Suprapubic skin (tissue), 4 donors: Measurements from ENCODE around the gene TCF12.

Source experiments
- POLR2A ChIP-seq, 2 donors: fragments of 450-650 bp; IDR thresholded peaks; one replicate each; pipeline ENCODE4 v1.6.1; 2017; ENCODE audit warnings: antibody characterized with exemption in 2 of 2, mild to moderate bottlenecking in 2 of 2, moderate library complexity in 2 of 2
- POLR2AphosphoS5 ChIP-seq, 3 donors: sonication (generic); formaldehyde crosslinking; IDR thresholded peaks; one replicate each; pipeline ENCODE4 v1.6.1; 2017; ENCODE audit warnings: antibody characterized with exemption in 3 of 3
- TF ChIP-seq, protein P1 (sequence below), 2 donors: fragments of 200-600 bp in 1 of 2; fragments of 450-650 bp in 1 of 2; sonication (generic) in 1 of 2; IDR thresholded peaks; one replicate each; pipeline ENCODE4 v1.5.1; 2016 to 2019; ENCODE audit warnings: antibody characterized with exemption in 2 of 2, mild to moderate bottlenecking in 1 of 2, moderate library complexity in 1 of 2

GRCh38 chr15:56960116-56960515 is 41.7 kb downstream of the TCF12 start:
- TF ChIP-seq, protein P1, sequence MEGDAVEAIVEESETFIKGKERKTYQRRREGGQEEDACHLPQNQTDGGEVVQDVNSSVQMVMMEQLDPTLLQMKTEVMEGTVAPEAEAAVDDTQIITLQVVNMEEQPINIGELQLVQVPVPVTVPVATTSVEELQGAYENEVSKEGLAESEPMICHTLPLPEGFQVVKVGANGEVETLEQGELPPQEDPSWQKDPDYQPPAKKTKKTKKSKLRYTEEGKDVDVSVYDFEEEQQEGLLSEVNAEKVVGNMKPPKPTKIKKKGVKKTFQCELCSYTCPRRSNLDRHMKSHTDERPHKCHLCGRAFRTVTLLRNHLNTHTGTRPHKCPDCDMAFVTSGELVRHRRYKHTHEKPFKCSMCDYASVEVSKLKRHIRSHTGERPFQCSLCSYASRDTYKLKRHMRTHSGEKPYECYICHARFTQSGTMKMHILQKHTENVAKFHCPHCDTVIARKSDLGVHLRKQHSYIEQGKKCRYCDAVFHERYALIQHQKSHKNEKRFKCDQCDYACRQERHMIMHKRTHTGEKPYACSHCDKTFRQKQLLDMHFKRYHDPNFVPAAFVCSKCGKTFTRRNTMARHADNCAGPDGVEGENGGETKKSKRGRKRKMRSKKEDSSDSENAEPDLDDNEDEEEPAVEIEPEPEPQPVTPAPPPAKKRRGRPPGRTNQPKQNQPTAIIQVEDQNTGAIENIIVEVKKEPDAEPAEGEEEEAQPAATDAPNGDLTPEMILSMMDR (IDR thresholded peaks at IDR 0.05): no peak
- TF ChIP-seq POLR2A (IDR thresholded peaks at IDR 0.05) (no peak), POLR2AphosphoS5 (IDR thresholded peaks at IDR 0.05) (no peak)
